SJSA1 (cell line): ENCODE measurements around the gene RNF167. TPM values are rescaled to one million over a fixed set of nuclear protein-coding genes. Genes with fewer than 3 reads are reported as not detected.

ENCODE experiments used
- DNase-seq, 2 experiments: peaks; one replicate each; pipeline ENCODE4 v3.0.0-alpha.2; 2015 to 2020; ENCODE audit warnings: low spot score in 2 of 2, low read depth in 1 of 2
- H3K27ac ChIP-seq: fragments of 250-450 bp; sonication (Bioruptor Pico); 2 replicates; pipeline ENCODE4 v1.5.1; 2020; ENCODE audit warnings: mild to moderate bottlenecking, moderate library complexity
- H3K27me3 ChIP-seq: fragments of 250-450 bp; sonication (Bioruptor Pico); replicated peaks from 2 replicates; pipeline ENCODE4 v1.5.1; 2020; ENCODE audit warnings: mild to moderate bottlenecking, moderate library complexity
- H3K36me3 ChIP-seq: fragments of 250-450 bp; sonication (Bioruptor Pico); 2 replicates; pipeline ENCODE4 v1.5.1; 2020; ENCODE audit warnings: mild to moderate bottlenecking
- H3K4me1 ChIP-seq: fragments of 250-450 bp; sonication (Bioruptor Pico); replicated peaks from 2 replicates; pipeline ENCODE4 v1.6.1; 2021; ENCODE audit warnings: mild to moderate bottlenecking
- H3K4me3 ChIP-seq: fragments of 250-450 bp; sonication (Bioruptor Pico); 2 replicates; pipeline ENCODE4 v1.5.1; 2020; ENCODE audit warnings: mild to moderate bottlenecking
- H3K9me3 ChIP-seq: fragments of 250-450 bp; sonication (Bioruptor Pico); replicated peaks from 2 replicates; pipeline ENCODE4 v1.5.1; 2020; ENCODE audit warnings: mild to moderate bottlenecking
- total RNA-seq: library from RNA; depleted of rRNA; stranded (reverse); fragments of >200 nt; shearing (Covaris generic); gene quantifications from 2 replicates; pipeline ENCODE4 v1.2.3, GENCODE V29; 2014

RNF167 gene
- total RNA-seq, 1 experiment from 2014 or later: 13.0 TPM

- Histone ChIP-seq H3K9me3 (no peaks in the 10 kb centered on the region), H3K36me3 (peaks cover 67% of the 10 kb centered on the region), H3K4me1 (peaks cover 31% of the 10 kb centered on the region), H3K27me3 (no peaks in the 10 kb centered on the region), H3K4me3 (no peak overlapping the region), H3K27ac (no peak overlapping the region)
- no peak for DNase-seq
Measured at GRCh38 chr17:4965311-4965986, 25.4 kb downstream of the RNF167 start.

- peak overlapping the region; percentile 57 for H3K4me3 ChIP-seq
- H3K27ac ChIP-seq: peak overlapping the region; percentile 93
- H3K9me3 ChIP-seq: no peaks in the 10 kb centered on the region
- peak; percentile 98 to 99 for DNase-seq
- H3K36me3 ChIP-seq: peaks cover 68% of the 10 kb centered on the region
- no peaks in the 10 kb centered on the region for H3K27me3 ChIP-seq
- peaks cover 39% of the 10 kb centered on the region for H3K4me1 ChIP-seq
Measured at GRCh38 chr17:4966844-4967538, 26.9 kb downstream of the RNF167 start.

GRCh38 chr17:4967539-4968485 is 27.7 kb downstream of the RNF167 start, which contains the start of gene SPAG7:
TSS of gene SPAG7 (minus strand) at chr17:4967817. CDS start at chr17:4967804, 13 bp downstream.
- Histone ChIP-seq H3K27ac (peak within 1 kb of the TSS; percentile 93), H3K9me3 (no peaks in the 10 kb centered on the region), H3K4me1 (peaks cover 39% of the 10 kb centered on the region), H3K27me3 (no peaks in the 10 kb centered on the region), H3K36me3 (peaks cover 72% of the 10 kb centered on the region), H3K4me3 (peak within 1 kb of the TSS; percentile 57)
- peak; percentile 93 to 99 for DNase-seq

GRCh38 chr17:4968486-4969046 is 28.5 kb downstream of the RNF167 start:
- H3K9me3 ChIP-seq: no peaks in the 10 kb centered on the region
- H3K4me3 ChIP-seq: peak overlapping the region; percentile 57
- H3K27ac ChIP-seq: peak overlapping the region; percentile 93
- H3K36me3 ChIP-seq: peaks cover 80% of the 10 kb centered on the region
- H3K27me3 ChIP-seq: no peaks in the 10 kb centered on the region
- no peak for DNase-seq
- H3K4me1 ChIP-seq: peaks cover 39% of the 10 kb centered on the region

GRCh38 chr17:4969047-4969550 is 29.0 kb downstream of the RNF167 start:
- peaks cover 39% of the 10 kb centered on the region for H3K4me1 ChIP-seq
- H3K36me3 ChIP-seq: peaks cover 85% of the 10 kb centered on the region
- no peaks in the 10 kb centered on the region for H3K27me3 ChIP-seq
- H3K27ac ChIP-seq: peak overlapping the region; percentile 93
- H3K4me3 ChIP-seq: peak overlapping the region; percentile 57
- H3K9me3 ChIP-seq: no peaks in the 10 kb centered on the region
- peak; percentile 96 to 97 for DNase-seq

GRCh38 chr17:4969551-4970173 is 29.6 kb downstream of the RNF167 start:
- DNase-seq: peak in 1 of 2 experiments; percentile 43
- Histone ChIP-seq H3K4me3 (peak overlapping the region; percentile 57), H3K9me3 (no peaks in the 10 kb centered on the region)

GRCh38 chr17:4970273-4970672 is 30.2 kb downstream of the RNF167 start:
- no peaks in the 10 kb centered on the region for H3K27me3 ChIP-seq
- H3K4me1 ChIP-seq: peaks cover 39% of the 10 kb centered on the region
- H3K4me3 ChIP-seq: no peak overlapping the region
- no peak for DNase-seq
- no peaks in the 10 kb centered on the region for H3K9me3 ChIP-seq
- H3K27ac ChIP-seq: peak overlapping the region; percentile 93
- H3K36me3 ChIP-seq: peaks cover 87% of the 10 kb centered on the region

More at GRCh38 chr17:4969551-4970173, 29.6 kb downstream of the RNF167 start:
- Histone ChIP-seq H3K4me1 (peaks cover 39% of the 10 kb centered on the region), H3K36me3 (peaks cover 87% of the 10 kb centered on the region), H3K27me3 (no peaks in the 10 kb centered on the region), H3K27ac (peak overlapping the region; percentile 93)

DNA sequence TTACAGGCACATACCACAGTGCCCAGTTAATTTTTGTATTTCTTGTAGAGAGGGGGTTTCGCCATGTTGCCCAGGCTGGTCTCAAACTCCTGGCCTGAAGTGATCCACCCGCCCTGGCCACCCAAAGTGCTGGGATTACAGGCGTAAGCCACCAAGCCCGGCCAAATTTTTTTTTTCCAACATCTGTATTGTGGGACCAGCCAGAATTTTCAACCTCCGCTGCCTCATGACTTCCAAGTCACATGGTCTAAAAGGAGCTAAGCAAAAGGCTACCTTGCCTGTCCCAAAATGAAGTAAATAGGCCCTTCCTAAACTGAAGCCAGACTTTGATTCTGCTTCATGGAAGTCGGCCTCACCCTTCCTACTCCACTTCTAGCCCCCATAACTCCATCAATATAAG is 31.8 kb downstream of the RNF167 start:
- no peaks in the 10 kb centered on the region for H3K9me3 ChIP-seq
- H3K27me3 ChIP-seq: no peaks in the 10 kb centered on the region
- H3K4me3 ChIP-seq: no peak overlapping the region
- H3K36me3 ChIP-seq: peaks cover 81% of the 10 kb centered on the region
- H3K4me1 ChIP-seq: peaks cover 29% of the 10 kb centered on the region
- no peak overlapping the region for H3K27ac ChIP-seq
- no peak for DNase-seq

DNA sequence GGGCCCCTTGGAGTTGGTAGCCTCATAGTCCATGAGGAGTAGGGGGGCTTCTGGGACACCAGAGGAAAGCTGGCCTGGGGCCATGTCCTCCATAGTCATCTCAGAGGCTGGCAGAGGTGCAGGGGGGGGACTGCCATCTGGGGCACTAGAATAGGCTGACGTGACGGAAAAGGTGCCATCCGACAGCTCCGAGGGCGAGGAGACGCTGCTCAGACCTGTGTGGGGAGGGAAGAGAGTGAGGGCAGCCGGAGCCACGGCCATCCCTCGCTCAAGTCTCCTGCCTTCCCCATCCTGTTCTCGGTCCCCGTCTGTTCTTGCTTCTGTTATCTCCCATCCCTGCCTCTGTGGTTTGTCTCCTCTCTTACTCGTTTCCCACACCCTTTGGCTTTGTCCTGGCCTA is 32.3 kb downstream of the RNF167 start:
- H3K36me3 ChIP-seq: peaks cover 83% of the 10 kb centered on the region
- no peaks in the 10 kb centered on the region for H3K9me3 ChIP-seq
- peaks cover 27% of the 10 kb centered on the region for H3K4me1 ChIP-seq
- no peak for DNase-seq
- no peak overlapping the region for H3K4me3 ChIP-seq
- no peaks in the 10 kb centered on the region for H3K27me3 ChIP-seq
- no peak overlapping the region for H3K27ac ChIP-seq

GRCh38 chr17:4972752-4973151 is 32.7 kb downstream of the RNF167 start:
- no peaks in the 10 kb centered on the region for H3K9me3 ChIP-seq
- H3K4me3 ChIP-seq: no peak overlapping the region
- peaks cover 27% of the 10 kb centered on the region for H3K4me1 ChIP-seq
- H3K36me3 ChIP-seq: peaks cover 83% of the 10 kb centered on the region
- no peaks in the 10 kb centered on the region for H3K27me3 ChIP-seq
- H3K27ac ChIP-seq: no peak overlapping the region
- no peak for DNase-seq

DNA sequence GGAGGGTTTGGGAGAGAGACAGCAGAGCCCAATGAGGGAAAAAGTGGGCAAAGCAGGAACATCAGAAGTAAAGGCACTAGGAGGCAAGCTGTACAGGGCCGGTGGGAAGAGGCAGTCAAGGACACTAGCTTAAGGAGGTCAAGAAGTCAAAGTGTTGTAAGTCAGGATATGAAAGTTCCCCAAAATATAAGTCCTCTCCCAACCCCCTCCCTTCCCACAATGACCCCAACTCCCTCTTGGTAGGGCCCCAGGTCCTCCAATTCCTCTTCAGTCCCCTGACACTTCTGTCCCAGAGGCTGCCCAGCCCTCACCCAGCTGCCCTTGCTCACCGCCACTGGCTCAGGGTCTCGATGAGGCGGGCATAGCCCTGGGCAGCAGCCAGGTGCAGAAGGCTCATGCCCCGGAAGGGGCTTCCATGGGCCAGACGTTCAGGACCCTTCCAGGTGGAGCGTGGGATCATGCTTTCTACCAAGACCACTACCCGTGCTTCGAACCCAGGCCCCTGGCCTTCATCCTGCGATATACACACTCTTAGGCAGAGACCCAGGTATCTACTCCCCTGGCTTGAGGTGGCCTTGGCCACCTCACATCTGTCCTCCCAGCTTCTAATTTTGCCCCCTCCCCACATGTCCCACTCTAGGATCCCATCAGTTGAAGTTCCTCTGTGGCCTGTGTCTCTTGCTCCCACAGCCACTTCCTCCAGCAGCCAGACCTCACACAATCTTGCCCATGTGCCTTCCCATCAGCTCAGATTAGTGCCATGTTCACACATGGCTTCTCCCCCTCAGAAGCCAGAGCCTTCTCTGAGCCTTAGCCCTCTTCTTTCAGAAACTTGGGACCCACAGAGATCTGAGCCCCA is 33.4 kb downstream of the RNF167 start:
- Histone ChIP-seq H3K27ac (no peak overlapping the region), H3K27me3 (no peaks in the 10 kb centered on the region), H3K9me3 (no peaks in the 10 kb centered on the region), H3K4me3 (no peak overlapping the region), H3K36me3 (peaks cover 83% of the 10 kb centered on the region), H3K4me1 (peaks cover 25% of the 10 kb centered on the region)
- DNase-seq: no peak

GRCh38 chr17:4974115-4974670 is 34.1 kb downstream of the RNF167 start:
- Histone ChIP-seq H3K36me3 (peaks cover 87% of the 10 kb centered on the region), H3K27ac (no peak overlapping the region), H3K4me3 (no peak overlapping the region), H3K27me3 (no peaks in the 10 kb centered on the region), H3K4me1 (peaks cover 21% of the 10 kb centered on the region), H3K9me3 (no peaks in the 10 kb centered on the region)
- DNase-seq: no peak
